Activated T-helper 9 cell treated with anti-CD3 and anti-CD28 coated beads, Interleukin-2, amount 50 U/mL, for 16 hours (primary cell): ENCODE results near the gene GPR65.

ENCODE experiments used
- DNase-seq: peaks from one replicate; pipeline ENCODE4 v3.0.0-alpha.2; 2020; ENCODE audit warnings: low read depth

Gene GPR65, protein sequence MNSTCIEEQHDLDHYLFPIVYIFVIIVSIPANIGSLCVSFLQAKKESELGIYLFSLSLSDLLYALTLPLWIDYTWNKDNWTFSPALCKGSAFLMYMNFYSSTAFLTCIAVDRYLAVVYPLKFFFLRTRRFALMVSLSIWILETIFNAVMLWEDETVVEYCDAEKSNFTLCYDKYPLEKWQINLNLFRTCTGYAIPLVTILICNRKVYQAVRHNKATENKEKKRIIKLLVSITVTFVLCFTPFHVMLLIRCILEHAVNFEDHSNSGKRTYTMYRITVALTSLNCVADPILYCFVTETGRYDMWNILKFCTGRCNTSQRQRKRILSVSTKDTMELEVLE

DNA sequence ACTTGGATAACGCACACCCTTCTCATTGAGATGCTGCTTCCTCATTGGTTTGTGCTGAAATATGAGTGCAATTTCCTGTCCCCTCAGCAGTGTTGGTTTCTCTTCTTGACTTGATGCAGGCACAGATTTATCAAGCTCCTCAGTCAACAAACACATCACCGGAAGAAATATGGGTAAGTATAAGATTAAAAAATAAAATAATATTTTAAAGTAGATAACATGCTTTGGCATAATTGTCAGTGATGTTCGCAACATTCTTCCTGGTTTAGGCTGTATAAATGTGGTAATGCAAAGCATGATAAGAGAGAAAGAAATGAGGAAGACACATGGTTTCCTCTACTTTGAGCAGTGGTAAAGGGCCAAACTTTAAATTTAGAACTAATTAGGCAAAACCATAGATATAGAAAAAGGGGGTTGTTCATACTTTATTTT, at the start of gene GPR65:
TSS of gene GPR65 (plus strand) at position 86 of the 432 bp plus-strand sequence. CDS start 5,713 bp downstream, outside the sequence.
- DNase-seq, result no peak

DNA sequence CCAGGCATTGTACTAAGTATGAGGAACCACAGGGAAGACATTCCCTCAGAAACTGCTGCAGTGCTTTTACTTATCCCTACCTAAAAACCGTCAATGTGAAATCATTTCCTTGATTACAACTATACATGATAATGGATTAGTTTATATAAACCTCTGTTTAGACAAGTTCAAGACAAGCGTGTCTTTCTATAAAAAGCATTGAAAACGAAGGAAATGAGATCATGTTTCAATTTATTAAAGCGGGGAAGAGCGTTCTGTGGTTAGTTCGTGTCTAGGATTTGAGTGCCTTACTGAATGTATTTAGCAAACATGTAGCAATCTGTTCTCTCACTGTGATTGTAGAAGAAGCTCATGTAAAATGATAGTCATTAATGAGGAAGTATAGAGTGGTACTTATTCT, 49.4 kb upstream of the GPR65 start:
- DNase-seq, result no peak

GRCh38 chr14:87960013-87960787, 44.7 kb upstream of the GPR65 start:
- no peak for DNase-seq

DNA sequence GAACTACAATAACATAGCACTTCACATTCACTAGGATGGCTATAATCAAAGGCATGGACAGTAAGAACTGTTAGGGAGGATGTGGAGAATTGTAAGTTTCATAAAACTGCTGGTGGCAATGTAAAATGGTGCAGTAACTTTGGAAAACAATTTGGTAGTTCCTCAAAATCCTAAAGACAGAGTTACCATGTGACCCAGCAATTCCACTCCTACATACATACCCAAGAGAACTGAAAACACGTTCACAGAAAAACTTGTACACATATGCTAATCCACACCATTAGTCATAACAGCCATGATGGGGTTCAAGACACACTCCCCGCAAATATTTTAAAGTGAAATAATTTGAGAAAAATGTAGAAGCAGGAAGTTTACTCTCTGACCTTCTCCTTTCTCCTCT, 43.7 kb upstream of the GPR65 start:
- DNase-seq, result no peak

DNA sequence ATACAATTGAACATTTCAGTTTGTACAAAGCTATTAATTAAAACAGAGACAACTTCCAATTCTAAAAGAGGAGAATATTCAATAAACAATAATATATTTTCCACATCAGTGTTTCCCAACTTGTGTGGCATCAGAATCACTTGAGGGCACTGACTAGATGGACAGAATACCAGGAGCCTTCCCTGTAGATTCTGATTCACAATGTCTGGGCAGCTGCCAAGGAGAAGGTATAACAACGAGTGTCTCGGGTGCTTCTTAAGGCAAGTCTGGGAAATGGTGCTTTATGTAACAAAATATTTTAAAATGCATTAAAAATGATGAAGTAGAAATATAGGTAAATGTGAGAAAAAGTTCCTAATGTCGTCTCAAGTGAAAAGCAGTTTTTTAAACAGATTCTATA, 38.1 kb upstream of the GPR65 start:
- DNase-seq, result no peak

- no peak for DNase-seq
Measured at GRCh38 chr14:87967496-87967895, 37.4 kb upstream of the GPR65 start.

- no peak for DNase-seq
Measured at GRCh38 chr14:87971010-87971409, 33.9 kb upstream of the GPR65 start.

DNA sequence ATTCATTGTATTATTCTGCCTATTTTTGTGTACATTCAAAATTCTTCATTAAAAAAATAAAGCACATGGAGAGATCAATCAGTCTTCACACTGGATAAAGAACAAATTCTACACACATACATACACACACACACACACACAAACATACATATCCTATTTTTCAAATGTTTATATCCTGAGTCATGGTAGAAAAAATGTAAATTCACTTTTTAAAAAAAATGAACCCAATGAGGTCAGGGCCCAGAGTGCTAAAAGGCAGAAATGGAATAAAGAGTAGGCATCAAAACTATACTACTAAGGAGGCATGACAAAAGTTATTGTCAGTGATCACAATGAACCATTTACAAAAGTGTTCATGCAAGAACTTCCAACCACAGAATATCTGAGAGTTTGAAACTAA, 29.3 kb upstream of the GPR65 start:
- DNase-seq, result no peak

- DNase-seq, result no peak
Measured at GRCh38 chr14:87979689-87980088, 25.2 kb upstream of the GPR65 start.

GRCh38 chr14:87989221-87989955, 15.5 kb upstream of the GPR65 start:
- no peak for DNase-seq

DNA sequence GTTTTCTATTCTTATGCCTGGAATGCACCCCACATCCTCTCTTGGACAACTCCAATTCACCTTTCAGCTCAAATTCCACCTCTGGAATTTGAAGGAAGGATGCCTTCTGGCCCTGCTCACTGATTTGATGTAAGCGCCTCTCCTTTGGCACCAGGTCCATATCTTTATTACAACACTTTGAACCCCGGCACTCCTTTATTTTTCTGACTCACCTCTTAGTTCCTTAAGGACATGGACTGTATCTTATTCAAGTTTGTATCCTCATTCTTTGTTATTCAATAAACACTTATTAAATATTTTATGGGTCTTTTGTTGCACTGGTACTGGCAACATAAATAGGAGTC, 15.0 kb upstream of the GPR65 start:
- no peak for DNase-seq

DNA sequence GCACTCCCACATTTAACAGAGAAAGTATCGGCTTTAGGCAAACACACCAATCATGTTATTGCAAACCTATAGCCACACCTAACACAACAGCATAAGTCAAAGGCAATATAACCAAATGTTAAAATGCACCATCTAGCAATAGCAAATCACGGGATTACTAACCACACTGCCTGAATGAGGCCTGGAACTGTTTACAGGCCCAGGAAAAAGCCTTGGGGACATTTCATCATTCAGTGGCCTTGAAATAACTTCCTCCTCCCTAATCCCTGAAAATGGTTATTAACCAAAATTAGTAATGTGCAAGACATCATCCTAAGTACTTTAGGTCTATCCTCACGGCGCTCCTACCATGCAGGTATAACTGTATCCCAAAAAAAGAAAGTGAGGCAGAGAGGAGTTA, 14.3 kb upstream of the GPR65 start:
- no peak for DNase-seq

DNA sequence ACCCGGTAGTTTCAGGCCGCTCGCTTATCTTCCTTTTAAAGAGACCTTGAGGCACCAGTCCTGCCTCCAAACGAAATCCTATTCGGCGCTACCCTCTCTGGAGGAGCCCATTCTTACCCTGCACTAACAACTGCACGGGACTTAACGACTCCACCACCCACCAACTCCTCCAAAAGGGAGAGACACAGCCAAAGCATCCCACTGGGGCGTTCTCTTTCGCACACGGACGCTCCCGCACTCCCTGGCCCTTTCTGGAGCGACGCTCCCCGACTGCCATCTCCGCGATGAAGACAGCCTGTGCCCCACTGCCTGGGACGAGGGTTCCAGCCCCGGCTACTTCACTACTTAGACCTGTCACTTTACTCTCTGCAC, 12.6 kb upstream of the GPR65 start:
- no peak for DNase-seq

- peak; percentile 94 for DNase-seq
Measured at GRCh38 chr14:87992718-87993628, 12.0 kb upstream of the GPR65 start, which contains the start of gene GALC. Gene GALC (minus strand): TSS chr14:87993182. CDS start chr14:87993164, 18 bp downstream.

DNA sequence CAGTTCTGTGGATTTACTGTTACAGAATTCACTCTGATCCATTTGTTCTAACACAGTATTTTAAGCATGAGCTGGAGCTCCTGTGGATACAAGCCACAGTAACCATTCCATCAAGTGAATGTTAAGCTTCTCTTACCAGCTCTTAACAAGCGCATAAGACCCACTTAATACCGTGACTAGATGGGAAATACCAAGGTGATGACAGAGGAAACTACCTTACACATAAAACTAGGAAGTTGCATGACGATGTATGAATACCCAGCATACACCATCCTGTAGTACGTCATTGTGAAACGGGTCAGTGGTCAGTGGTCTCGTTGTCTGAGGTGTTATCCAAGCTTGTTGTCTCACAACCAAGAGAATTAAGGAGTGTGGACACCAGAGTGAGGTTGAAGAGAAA, 10.0 kb upstream of the GPR65 start:
- DNase-seq, result no peak

DNA sequence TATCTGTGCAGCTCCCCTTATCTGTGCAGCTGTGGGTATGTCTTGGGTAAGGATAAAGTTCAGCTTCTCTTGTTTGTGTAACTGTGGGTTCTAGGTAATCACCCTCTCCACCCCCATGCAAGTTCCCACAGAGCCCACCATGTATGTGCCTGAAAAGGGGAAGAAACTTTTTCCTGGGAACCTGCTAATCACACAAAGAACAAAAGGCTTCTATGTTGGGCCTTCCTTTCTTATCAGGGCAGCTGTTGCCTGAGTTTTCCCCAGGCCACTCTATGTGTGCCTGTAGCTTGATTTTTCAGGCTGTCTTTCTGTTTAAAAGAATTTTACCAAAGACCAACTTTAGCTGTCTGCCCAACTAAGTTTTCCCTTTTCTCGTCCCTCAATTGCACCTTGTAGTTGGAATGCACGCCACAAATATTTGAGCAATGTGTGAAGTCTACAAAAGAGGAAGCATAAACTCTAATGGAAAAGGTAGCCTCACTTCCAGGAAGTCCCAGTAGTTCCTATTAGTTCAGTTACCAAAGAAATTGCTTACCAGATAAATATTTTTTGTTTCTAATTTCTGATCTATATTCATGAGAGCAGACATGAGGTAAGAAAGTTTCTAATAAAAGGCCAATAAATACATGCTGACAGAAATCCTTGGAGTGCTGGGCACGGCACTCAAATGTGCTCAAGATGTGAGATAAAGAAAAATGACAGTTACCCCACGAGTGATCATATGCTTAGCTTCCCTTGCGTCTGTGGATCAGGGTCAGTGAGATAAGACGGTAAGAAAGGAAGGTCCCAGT, 9.2 kb upstream of the GPR65 start:
- no peak for DNase-seq

DNA sequence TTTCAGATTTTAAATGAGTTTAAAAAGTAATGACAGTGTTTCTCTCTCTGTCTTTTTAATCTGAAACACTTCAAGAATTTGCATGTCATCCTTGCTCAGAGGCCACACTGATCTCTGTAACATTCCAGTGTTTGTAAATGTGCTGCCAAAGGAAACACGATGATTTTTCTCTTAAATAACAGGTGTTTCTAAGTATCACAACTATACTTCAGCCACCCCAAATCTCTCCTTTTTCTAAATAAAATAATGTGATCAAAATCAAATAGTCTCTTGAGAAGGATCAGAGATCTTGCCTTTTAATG, 8.7 kb upstream of the GPR65 start:
- no peak for DNase-seq

GRCh38 chr14:87998482-87998881, 6.5 kb upstream of the GPR65 start:
- no peak for DNase-seq

GRCh38 chr14:87999277-87999676, 5.7 kb upstream of the GPR65 start:
- DNase-seq, result no peak

DNA sequence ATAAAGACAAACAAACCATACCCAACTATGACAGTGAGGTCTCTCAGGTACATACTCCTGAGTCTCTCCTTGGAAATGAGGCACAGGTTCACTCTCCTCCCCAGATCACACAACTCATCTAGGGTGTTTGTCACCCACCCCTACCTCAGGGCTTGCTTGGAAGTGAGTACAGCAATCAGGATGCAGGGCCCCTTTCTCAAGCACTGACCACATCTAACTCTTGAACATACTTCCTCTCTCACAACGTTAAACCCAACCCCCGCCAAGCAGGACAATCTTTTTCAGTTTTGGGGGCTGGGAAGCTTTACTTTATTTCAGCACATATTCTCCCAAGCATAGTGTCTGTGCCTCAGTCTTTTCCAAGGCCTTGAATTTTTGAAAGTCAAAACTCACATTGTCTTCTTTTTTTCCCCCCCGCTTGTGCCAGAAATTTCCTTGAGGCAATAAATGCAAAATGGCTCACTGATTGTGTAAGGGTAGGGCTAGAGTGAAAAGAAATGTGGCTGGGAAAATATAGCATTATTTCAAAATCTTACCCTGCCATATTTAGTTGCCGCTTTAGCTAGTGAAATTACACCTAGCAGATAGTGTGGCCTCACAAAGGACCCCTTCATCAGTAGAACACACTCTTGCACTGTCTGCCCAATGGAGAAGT, 2.4 kb upstream of the GPR65 start:
- no peak for DNase-seq

- DNase-seq, result no peak
Measured at GRCh38 chr14:88003425-88003824, 1.5 kb upstream of the GPR65 start.
